Measurements from ENCODE around the gene PDZD2. TPM values are rescaled to one million over a fixed set of nuclear protein-coding genes. Genes with fewer than 3 reads are reported as not detected.

PDZD2 gene
- total and polyA plus RNA-seq, 2 donors (not counting 3 experiments of a cell fraction or from before 2014, with no cell fraction given): 0.66 to 6.9 TPM

DNA sequence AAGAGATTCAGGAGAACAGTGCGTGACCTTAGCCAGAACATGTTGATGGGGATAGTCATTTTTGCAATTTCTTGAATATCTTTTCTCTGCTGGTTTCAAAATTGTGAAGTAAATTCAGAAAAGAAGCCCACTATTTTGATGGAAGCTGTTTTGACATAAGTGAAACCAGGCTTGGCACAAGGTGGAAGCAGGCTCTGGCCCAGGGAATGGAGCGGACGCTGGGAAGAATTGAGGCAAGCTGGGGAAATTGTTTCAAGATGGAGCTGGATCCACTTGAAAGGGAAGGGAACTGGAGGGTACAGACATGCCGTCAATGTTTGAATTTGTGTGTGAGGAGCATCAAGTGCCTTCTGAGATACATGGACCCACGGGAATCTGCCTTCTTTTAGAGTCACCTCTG, 328.0 kb downstream of the PDZD2 start:
- no peaks in the 10 kb centered on the region for H3K9me1 ChIP-seq (replicated peaks; ENCODE audit: control insufficient read depth, extremely low read depth, insufficient read depth, low read length)
- no TSS peak for BruUV-seq (replicated peaks)
- no peak overlapping the region for H3K9ac ChIP-seq (replicated peaks; ENCODE audit: extremely low read depth, insufficient read depth, low read length)
- FAIRE-seq (no peak), DNase-seq (ENCODE audit: low read depth, low spot score) (no peak)
- dilution Hi-C loops (cut with MboI; ENCODE audit: extremely low pct_ligation_motif_present, low sequenced_read_pairs): no loop called here
- H3K36me3 ChIP-seq (ENCODE audit: control insufficient read depth in 2 of 2, extremely low read depth in 1 of 2, insufficient read depth in 2 of 2, low read length in 2 of 2): no peaks in the 10 kb centered on the region
- no peak overlapping the region for H3K4me2 ChIP-seq (ENCODE audit: insufficient read depth, low read length)
- no peak for TF ChIP-seq MYC (IDR thresholded peaks at IDR 0.05; ENCODE audit: low read depth, low read length)
- no peak for TF ChIP-seq EZH2 (IDR thresholded peaks at IDR 0.05; ENCODE audit: borderline replicate concordance, low read depth, low read length, severe bottlenecking)
- no peak for TF ChIP-seq GATA2 (IDR thresholded peaks at IDR 0.05; ENCODE audit: insufficient read depth, insufficient read length, low read depth, low read length)
- TF ChIP-seq POLR2AphosphoS5 (IDR thresholded peaks at IDR 0.05; ENCODE audit: insufficient read depth, low read depth, low read length): no peak
- no peak overlapping the region for H2AFZ ChIP-seq (ENCODE audit: low read depth, low read length)
- H3K27ac ChIP-seq (ENCODE audit: insufficient read depth, low read depth, low read length): no peak overlapping the region
- peaks cover 0 to 3% of the 10 kb centered on the region in 2 experiments for H3K27me3 ChIP-seq (ENCODE audit: control insufficient read depth in 2 of 2, insufficient read depth in 2 of 2, low read length in 2 of 2)
- H3K4me1 ChIP-seq (ENCODE audit: control insufficient read depth, extremely low read depth, insufficient read depth, low read length): no peaks in the 10 kb centered on the region
- no peaks in the 10 kb centered on the region for H4K20me1 ChIP-seq (replicated peaks; ENCODE audit: control insufficient read depth, extremely low read depth, insufficient read depth, low read length)
- no peaks in the 10 kb centered on the region for H3K79me2 ChIP-seq (ENCODE audit: control insufficient read depth, insufficient read depth, low read length)
- no peak overlapping the region for H3K4me3 ChIP-seq (replicated peaks in 1 of 3; ENCODE audit: insufficient read depth in 1 of 3, low read depth in 1 of 3, low read length in 3 of 3)
- CTCF ChIA-PET: no interaction called here
- no peaks in the 10 kb centered on the region for H3K9me3 ChIP-seq (replicated peaks; ENCODE audit: control insufficient read depth, insufficient read depth, low read length)
- intact Hi-C loops (cut with micrococcal nuclease): no loop called here
- POLR2A ChIA-PET: no interaction called here

DNA sequence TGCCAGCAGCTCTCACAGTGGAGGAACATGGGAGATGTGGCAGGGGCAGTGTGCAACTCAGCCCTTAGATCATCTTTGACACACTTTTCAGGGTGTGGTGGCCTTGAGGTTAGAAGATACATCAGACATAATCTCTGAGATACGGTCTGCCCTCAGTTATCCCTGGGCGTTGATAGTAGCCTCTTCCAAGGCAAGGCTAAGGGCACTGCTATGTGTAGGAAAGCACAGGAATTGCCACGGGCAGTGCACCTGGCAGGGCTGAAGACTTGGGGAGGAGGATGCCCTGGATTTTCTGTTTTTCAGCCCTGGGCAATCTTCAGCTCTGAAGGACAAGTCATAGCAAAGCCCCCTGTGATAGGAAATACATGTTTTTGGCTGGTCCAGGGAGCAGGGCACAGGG, 328.5 kb downstream of the PDZD2 start:
- TF ChIP-seq EZH2 (IDR thresholded peaks at IDR 0.05; ENCODE audit: borderline replicate concordance, low read depth, low read length, severe bottlenecking) (no peak), JUN (IDR thresholded peaks at IDR 0.05; ENCODE audit: borderline replicate concordance, insufficient read depth, insufficient read length, low read depth) (no peak), FOS (IDR thresholded peaks at IDR 0.05; ENCODE audit: borderline replicate concordance, insufficient read depth, low read length) (no peak), POLR2AphosphoS5 (IDR thresholded peaks at IDR 0.05; ENCODE audit: insufficient read depth, low read depth, low read length) (no peak), POLR2A (IDR thresholded peaks at IDR 0.05; ENCODE audit: low read depth, low read length) (no peak), GATA2 (IDR thresholded peaks at IDR 0.05; ENCODE audit: insufficient read depth, insufficient read length, low read depth, low read length) (no peak), MYC (IDR thresholded peaks at IDR 0.05; ENCODE audit: low read depth, low read length) (no peak)
- TF ChIP-seq, protein P1, sequence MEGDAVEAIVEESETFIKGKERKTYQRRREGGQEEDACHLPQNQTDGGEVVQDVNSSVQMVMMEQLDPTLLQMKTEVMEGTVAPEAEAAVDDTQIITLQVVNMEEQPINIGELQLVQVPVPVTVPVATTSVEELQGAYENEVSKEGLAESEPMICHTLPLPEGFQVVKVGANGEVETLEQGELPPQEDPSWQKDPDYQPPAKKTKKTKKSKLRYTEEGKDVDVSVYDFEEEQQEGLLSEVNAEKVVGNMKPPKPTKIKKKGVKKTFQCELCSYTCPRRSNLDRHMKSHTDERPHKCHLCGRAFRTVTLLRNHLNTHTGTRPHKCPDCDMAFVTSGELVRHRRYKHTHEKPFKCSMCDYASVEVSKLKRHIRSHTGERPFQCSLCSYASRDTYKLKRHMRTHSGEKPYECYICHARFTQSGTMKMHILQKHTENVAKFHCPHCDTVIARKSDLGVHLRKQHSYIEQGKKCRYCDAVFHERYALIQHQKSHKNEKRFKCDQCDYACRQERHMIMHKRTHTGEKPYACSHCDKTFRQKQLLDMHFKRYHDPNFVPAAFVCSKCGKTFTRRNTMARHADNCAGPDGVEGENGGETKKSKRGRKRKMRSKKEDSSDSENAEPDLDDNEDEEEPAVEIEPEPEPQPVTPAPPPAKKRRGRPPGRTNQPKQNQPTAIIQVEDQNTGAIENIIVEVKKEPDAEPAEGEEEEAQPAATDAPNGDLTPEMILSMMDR (IDR thresholded peaks at IDR 0.05; ENCODE audit: extremely low read depth in 1 of 2, insufficient read depth in 1 of 2, low read depth in 1 of 2, low read length in 2 of 2): no peak
- TF ChIP-seq, protein P2, sequence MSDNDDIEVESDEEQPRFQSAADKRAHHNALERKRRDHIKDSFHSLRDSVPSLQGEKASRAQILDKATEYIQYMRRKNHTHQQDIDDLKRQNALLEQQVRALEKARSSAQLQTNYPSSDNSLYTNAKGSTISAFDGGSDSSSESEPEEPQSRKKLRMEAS (IDR thresholded peaks at IDR 0.05; ENCODE audit: insufficient read depth, insufficient read length): no peak
- Histone ChIP-seq H3K9ac (replicated peaks; ENCODE audit: extremely low read depth, insufficient read depth, low read length) (no peak overlapping the region), H3K27ac (ENCODE audit: insufficient read depth, low read depth, low read length) (no peak overlapping the region), H2AFZ (ENCODE audit: low read depth, low read length) (no peak overlapping the region), H3K9me3 (replicated peaks; ENCODE audit: control insufficient read depth, insufficient read depth, low read length) (no peaks in the 10 kb centered on the region), H3K4me1 (ENCODE audit: control insufficient read depth, extremely low read depth, insufficient read depth, low read length) (no peaks in the 10 kb centered on the region), H3K4me2 (ENCODE audit: insufficient read depth, low read length) (no peak overlapping the region), H3K36me3 (ENCODE audit: control insufficient read depth in 2 of 2, extremely low read depth in 1 of 2, insufficient read depth in 2 of 2, low read length in 2 of 2) (no peaks in the 10 kb centered on the region), H3K9me1 (replicated peaks; ENCODE audit: control insufficient read depth, extremely low read depth, insufficient read depth, low read length) (no peaks in the 10 kb centered on the region), H3K4me3 (replicated peaks in 1 of 3; ENCODE audit: insufficient read depth in 1 of 3, low read depth in 1 of 3, low read length in 3 of 3) (no peak overlapping the region), H4K20me1 (replicated peaks; ENCODE audit: control insufficient read depth, extremely low read depth, insufficient read depth, low read length) (no peaks in the 10 kb centered on the region), H3K79me2 (ENCODE audit: control insufficient read depth, insufficient read depth, low read length) (no peaks in the 10 kb centered on the region), H3K27me3 (ENCODE audit: control insufficient read depth in 2 of 2, insufficient read depth in 2 of 2, low read length in 2 of 2) (peaks cover 0 to 1% of the 10 kb centered on the region in 2 experiments)
- no peak for DNase-seq (ENCODE audit: low read depth, low spot score)
- POLR2A ChIA-PET: no interaction called here
- intact Hi-C loops (cut with micrococcal nuclease) (no loop called here), dilution Hi-C loops (cut with MboI; ENCODE audit: extremely low pct_ligation_motif_present, low sequenced_read_pairs) (no loop called here)
- CTCF ChIA-PET: no interaction called here
- no peak for FAIRE-seq
- no TSS peak for BruUV-seq (replicated peaks)

Data from endothelial cell of umbilical vein (primary cell).